COLO829 (cell line): ENCODE data around the gene SPATA1.
"Not testable (repeated sequence)": the region's sequence is repeated elsewhere in the genome, so short reads cannot be mapped to it uniquely, and the experiment has no call there.

Experiments
- DNase-seq: peaks from one replicate; pipeline ENCODE4 v3.0.0; 2012; ENCODE audit warnings: low spot score

The SPATA1 gene

GRCh38 chr1:84594959-84595358 is 88.8 kb downstream of the SPATA1 start:
- DNase-seq: not testable (repeated sequence)

- DNase-seq: no peak
Measured at GRCh38 chr1:84597011-84597410, 90.8 kb downstream of the SPATA1 start.

- DNase-seq: no peak
Measured at GRCh38 chr1:84598418-84598817, 92.2 kb downstream of the SPATA1 start.

GRCh38 chr1:84598846-84599741 is 92.9 kb downstream of the SPATA1 start:
- peak; percentile 7 for DNase-seq

GRCh38 chr1:84600796-84601195 is 94.6 kb downstream of the SPATA1 start:
- DNase-seq: no peak

GRCh38 chr1:84603223-84603622 is 97.0 kb downstream of the SPATA1 start:
- DNase-seq: no peak

- peak; percentile 61 for DNase-seq
Measured at GRCh38 chr1:84603941-84604830, 98.0 kb downstream of the SPATA1 start.

- DNase-seq: no peak
Measured at GRCh38 chr1:84605157-84605556, 99.0 kb downstream of the SPATA1 start.

- no peak for DNase-seq
Measured at GRCh38 chr1:84606977-84607376, 100.8 kb downstream of the SPATA1 start.

GRCh38 chr1:84611091-84611490 is 104.9 kb downstream of the SPATA1 start:
- no peak for DNase-seq

GRCh38 chr1:84611796-84612195 is 105.6 kb downstream of the SPATA1 start:
- no peak for DNase-seq

- DNase-seq: no peak
Measured at GRCh38 chr1:84613026-84613425, 106.8 kb downstream of the SPATA1 start.

- no peak for DNase-seq
Measured at GRCh38 chr1:84613887-84614286, 107.7 kb downstream of the SPATA1 start.

GRCh38 chr1:84615790-84616189 is 109.6 kb downstream of the SPATA1 start:
- no peak for DNase-seq
